K562 (cell line): Measurements from ENCODE around the gene TRIM71. TPM values are rescaled to one million over a fixed set of nuclear protein-coding genes. Genes with fewer than 3 reads are reported as not detected.

Experiments
- ATAC-seq: fragments of 200-7000 bp; cut with Tn5 transposase; 3 replicates; pipeline ENCODE4 v1.9.1; 2020; ENCODE audit warnings: moderate library complexity
- BruUV-seq: library from RNA; stranded (reverse); fragments of 400-500 nt; replicated peaks from 2 replicates; lab custom pipeline; 2021; lab: Mats Ljungman, UMichigan
- CTCF ChIA-PET: fragments of 300-600 bp; formaldehyde crosslinking; extraction: SDS; loops from one replicate; lab custom pipeline; 2021; ENCODE audit warnings: low intra/inter-chr PET ratio; lab: Yijun Ruan, JAX
- POLR2A ChIA-PET: fragments of 300-600, 350-650 bp; sonication (Branson Sonifier 250); formaldehyde crosslinking; extraction: SDS; loops from one replicate; lab custom pipeline; 2021; ENCODE audit warnings: antibody characterized with exemption, inconsistent platforms; lab: Yijun Ruan, JAX
- DNase-seq, 4 experiments: peaks; one replicate each; pipeline versions ENCODE4 v3.0.0 to v3.0.0-alpha.2; 2011 to 2018; ENCODE audit warnings: low spot score in 3 of 4, mixed read lengths in 3 of 4; ENCODE audit errors: extremely low read depth in 1 of 4
- FAIRE-seq: peaks from 2 replicates; lab custom pipeline; 2011; peaks lifted over from hg19 to GRCh38; lab: Jason Lieb, UNC
- H2AFZ ChIP-seq: 2 replicates; pipeline ENCODE4 v1.6.0; 2011; ENCODE audit warnings: low read depth, low read length, control low read depth, inconsistent platforms
- H3K27ac ChIP-seq: fragments of 200-600 bp; 3 replicates; pipeline ENCODE4 v1.8.0; 2011; ENCODE audit warnings: low read depth, mild to moderate bottlenecking, control low read depth, inconsistent platforms, low read length, moderate library complexity, mixed read lengths; ENCODE audit errors: extremely low read depth
- H3K27me3 ChIP-seq, 2 experiments: fragments of 300-600 bp in 1 of 2; 2 replicates in 1 of 2; 3 replicates in 1 of 2; pipeline versions ENCODE4 v1.6.0 to v1.8.0; 2011; ENCODE audit warnings: inconsistent platforms in 2 of 2, low read length in 2 of 2, mild to moderate bottlenecking in 1 of 2, mixed read lengths in 1 of 2, moderate library complexity in 1 of 2; ENCODE audit not compliant: control insufficient read depth in 2 of 2, insufficient read depth in 2 of 2
- H3K36me3 ChIP-seq: fragments of 300-600 bp; 3 replicates; pipeline ENCODE4 v1.8.0; 2011; ENCODE audit warnings: mild to moderate bottlenecking, low read length, inconsistent platforms; ENCODE audit not compliant: control insufficient read depth, insufficient read depth
- H3K4me1 ChIP-seq, 2 experiments: fragments of 200-600 bp in 1 of 2; replicated peaks in 1 of 2; 2 replicates in 1 of 2; 3 replicates in 1 of 2; pipeline versions ENCODE4 v1.5.1 to v1.8.0; 2011; ENCODE audit warnings: inconsistent platforms in 2 of 2, low read length in 2 of 2, mild to moderate bottlenecking in 1 of 2, mixed read lengths in 1 of 2, moderate library complexity in 1 of 2; ENCODE audit not compliant: control insufficient read depth in 2 of 2, insufficient read depth in 2 of 2
- H3K4me2 ChIP-seq: 2 replicates; pipeline ENCODE4 v1.6.1; 2011; ENCODE audit warnings: low read length, control low read depth, inconsistent platforms, mixed read lengths; ENCODE audit not compliant: insufficient read depth
- H3K4me3 ChIP-seq: fragments of 200-600 bp; sonication (generic), shearing (Covaris generic); 2 replicates; pipeline ENCODE4 v1.5.1; 2016; ENCODE audit warnings: control low read depth, inconsistent platforms
- H3K79me2 ChIP-seq: fragments of 200-600 bp; 3 replicates; pipeline ENCODE4 v1.8.0; 2011; ENCODE audit warnings: low read length, inconsistent platforms; ENCODE audit not compliant: control insufficient read depth, insufficient read depth
- H3K9ac ChIP-seq, 2 experiments: 2 replicates each; pipeline versions ENCODE4 v1.6.0 to v1.6.1; 2011; ENCODE audit warnings: low read depth in 2 of 2, low read length in 2 of 2, control low read depth in 1 of 2, inconsistent platforms in 1 of 2, mild to moderate bottlenecking in 1 of 2, mixed read lengths in 1 of 2; ENCODE audit not compliant: insufficient read depth in 1 of 2
- H3K9me1 ChIP-seq: one replicate; pipeline ENCODE4 v1.6.0; 2011; ENCODE audit warnings: inconsistent platforms, mild to moderate bottlenecking, low read length, moderate library complexity; ENCODE audit not compliant: control insufficient read depth, insufficient read depth
- H3K9me3 ChIP-seq: replicated peaks from 2 replicates; pipeline ENCODE4 v1.5.1; 2011; ENCODE audit warnings: low read depth, low read length, inconsistent platforms; ENCODE audit not compliant: control insufficient read depth, insufficient read depth
- H4K20me1 ChIP-seq: replicated peaks from 2 replicates; pipeline ENCODE4 v1.6.1; 2011; ENCODE audit warnings: low read length, inconsistent platforms, mixed read lengths; ENCODE audit not compliant: control insufficient read depth, insufficient read depth
- BRCA1 ChIP-seq, 2 experiments: fragments of 450-650 bp in 1 of 2; sonication (generic) in 1 of 2; formaldehyde crosslinking in 1 of 2; IDR thresholded peaks; 2 replicates each; pipeline versions ENCODE4 v1.5.0 to v1.6.1; 2017 to 2020; ENCODE audit warnings: mild to moderate bottlenecking in 1 of 2, missing genetic modification reagents in 1 of 2
- DDX20 ChIP-seq: fragments of 450-650 bp; IDR thresholded peaks from 2 replicates; pipeline ENCODE4 v1.6.1; 2016; ENCODE audit warnings: missing genetic modification characterization, low read depth, mild to moderate bottlenecking, missing compliant biosample characterization, moderate library complexity
- ETV1 ChIP-seq: fragments of 450-650 bp; conservative IDR thresholded peaks from 2 replicates; pipeline ENCODE4 v1.6.1; 2016; ENCODE audit warnings: missing genetic modification characterization, control low read depth, low read depth, missing compliant biosample characterization
- KAT7 ChIP-seq: sonication (generic); formaldehyde crosslinking; IDR thresholded peaks from 2 replicates; pipeline ENCODE4 v1.8.0; 2022; ENCODE audit warnings: missing genetic modification reagents, mild to moderate bottlenecking, borderline replicate concordance
- SIN3B ChIP-seq: fragments of 450-650 bp; IDR thresholded peaks from 2 replicates; pipeline ENCODE4 v1.6.1; 2017; ENCODE audit warnings: low read depth, mild to moderate bottlenecking, moderate library complexity
- SMC3 ChIP-seq: conservative IDR thresholded peaks from 2 replicates; pipeline ENCODE4 v1.6.1; 2011; ENCODE audit warnings: low read depth, low read length, improper control_type of control experiment; ENCODE audit not compliant: insufficient read depth
- TARDBP ChIP-seq: fragments of 450-650 bp; IDR thresholded peaks from 2 replicates; pipeline ENCODE4 v1.6.1; 2016
- TCF7L2 ChIP-seq: fragments of 150-350 bp; IDR thresholded peaks from 2 replicates; pipeline ENCODE4 v1.6.1; 2016; ENCODE audit warnings: low read depth, mild to moderate bottlenecking, low read length, moderate library complexity
- ZNF134 ChIP-seq: fragments of 250-450 bp; sonication (Bioruptor Pico); conservative IDR thresholded peaks from 2 replicates; pipeline ENCODE4 v1.4.0; 2020
- ZNF584 ChIP-seq: fragments of 200-800 bp; sonication (Bioruptor generic); IDR thresholded peaks from 2 replicates; pipeline ENCODE4 v1.6.1; 2016; ENCODE audit warnings: low read depth, mild to moderate bottlenecking, missing genetic modification characterization, missing compliant biosample characterization
- WGBS: fragments of 100-300 bp; shearing (Covaris generic); methylation state at CpG from one replicate; pipeline ENCODE4 v1.1.6; 2016; ENCODE audit warnings: low coverage, mixed read lengths; ENCODE audit not compliant: insufficient coverage; ENCODE audit errors: missing lambda C conversion rate; 5-methylcytosine and 5-hydroxymethylcytosine counted together
- in situ Hi-C: fragments of 300-500 bp; cut with MboI; formaldehyde crosslinking; loops from 4 replicates; pipeline ENCODE4 v1.15.0; 2018; ENCODE audit warnings: inconsistent platforms, mixed read lengths
- intact Hi-C: fragments of 100-400 bp; cut with micrococcal nuclease; formaldehyde crosslinking; loops from 2 replicates; pipeline ENCODE4 v1.14.2; 2022
- polyA plus RNA-seq, 8 experiments: library from polyadenylated mRNA; depleted of rRNA in 4 of 8; stranded (reverse) in 5 of 8; unstranded in 3 of 8; fragments of >200 nt; fragmentation: Nextera tagmentation in 2 of 8; fragmentation: Illumina TruSeq in 1 of 8; extraction: Ambion mirVana in 2 of 8; extraction: Trizol in 1 of 8; gene quantifications; 2 replicates each; pipeline versions ENCODE4 v1.2.1 to v1.2.3, GENCODE V29; 2011 to 2014; ENCODE audit warnings: inconsistent platforms in 1 of 8, missing spikeins in 1 of 8
- total RNA-seq, 7 experiments: library from RNA; depleted of rRNA in 6 of 7; stranded (reverse); fragments of >200 nt in 6 of 7; fragmentation: Illumina TruSeq in 2 of 7; extraction: Trizol in 2 of 7; gene quantifications; 2 replicates each; pipeline versions ENCODE4 v1.2.1 to v1.2.3, GENCODE V29; 2011 to 2021; ENCODE audit warnings: low replicate concordance in 1 of 7
- TF ChIP-seq, protein P1 (sequence below): sonication (generic); formaldehyde crosslinking; IDR thresholded peaks from 2 replicates; pipeline ENCODE4 v1.8.0; 2023; ENCODE audit warnings: mild to moderate bottlenecking, missing genetic modification reagents
- TF ChIP-seq, protein P2 (sequence below): fragments of 450-650 bp; IDR thresholded peaks from 2 replicates; pipeline ENCODE4 v1.6.1; 2016; ENCODE audit warnings: antibody characterized with exemption
- TF ChIP-seq, protein P3 (sequence below), 2 experiments: fragments of 450-650 bp in 1 of 2; IDR thresholded peaks; 2 replicates each; pipeline ENCODE4 v1.6.1; 2011 to 2017; ENCODE audit warnings: low read depth in 2 of 2, antibody characterized with exemption in 1 of 2, borderline replicate concordance in 1 of 2, low read length in 1 of 2, mild to moderate bottlenecking in 1 of 2, mixed read lengths in 1 of 2; ENCODE audit not compliant: control insufficient read depth in 1 of 2

The TRIM71 gene
- total and polyA plus RNA-seq, 9 of the 15 experiments (the other 6 are each of a cell fraction or from before 2014, with no cell fraction given): 0.04 to 0.11 TPM; not detected in 7

DNA sequence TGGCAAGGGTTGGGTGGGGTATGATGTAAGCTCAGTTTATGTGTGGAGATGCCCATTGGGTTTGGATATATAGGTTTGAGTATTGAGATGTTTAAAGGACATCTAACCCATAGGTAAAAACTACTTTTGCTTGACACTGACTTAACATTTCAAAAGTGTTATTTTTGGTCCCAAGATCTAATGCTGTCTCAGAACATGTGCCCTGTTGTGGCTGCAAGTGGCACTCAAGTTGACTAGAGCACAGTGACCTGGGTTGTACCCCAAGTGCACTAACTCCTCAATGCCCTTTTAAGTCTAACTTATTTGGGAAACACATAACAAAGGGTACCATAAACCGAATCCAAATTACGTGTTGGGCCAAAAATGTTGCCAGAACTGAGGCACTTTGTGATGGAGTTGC, 77.2 kb downstream of the TRIM71 start (continued):
- TF ChIP-seq SIN3B (no peak), ZNF134 (CRISPR knock-in tag) (no peak)
- TF ChIP-seq, protein P1, sequence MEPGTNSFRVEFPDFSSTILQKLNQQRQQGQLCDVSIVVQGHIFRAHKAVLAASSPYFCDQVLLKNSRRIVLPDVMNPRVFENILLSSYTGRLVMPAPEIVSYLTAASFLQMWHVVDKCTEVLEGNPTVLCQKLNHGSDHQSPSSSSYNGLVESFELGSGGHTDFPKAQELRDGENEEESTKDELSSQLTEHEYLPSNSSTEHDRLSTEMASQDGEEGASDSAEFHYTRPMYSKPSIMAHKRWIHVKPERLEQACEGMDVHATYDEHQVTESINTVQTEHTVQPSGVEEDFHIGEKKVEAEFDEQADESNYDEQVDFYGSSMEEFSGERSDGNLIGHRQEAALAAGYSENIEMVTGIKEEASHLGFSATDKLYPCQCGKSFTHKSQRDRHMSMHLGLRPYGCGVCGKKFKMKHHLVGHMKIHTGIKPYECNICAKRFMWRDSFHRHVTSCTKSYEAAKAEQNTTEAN: no peak

DNA sequence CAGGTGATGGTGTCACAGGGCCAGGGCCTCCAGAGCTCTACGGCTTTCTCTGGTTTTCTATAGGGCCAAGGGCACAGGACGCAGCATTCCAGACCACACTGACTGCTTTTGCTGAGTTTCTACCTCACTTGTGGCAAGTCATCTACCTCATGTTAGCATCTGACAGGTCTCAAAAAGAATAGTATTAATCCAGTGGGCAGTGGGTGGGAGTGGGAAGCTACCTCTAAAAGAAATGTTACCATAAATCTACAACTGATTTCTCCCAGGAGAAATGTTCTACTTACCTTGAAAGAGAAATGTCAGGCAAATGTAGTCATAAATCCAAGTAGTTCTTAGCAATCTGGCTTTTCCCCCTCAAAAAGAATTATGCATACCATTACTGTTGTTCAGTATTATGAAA, 77.9 kb downstream of the TRIM71 start:
- H3K9me1 ChIP-seq: no peaks in the 10 kb centered on the region
- no peaks in the 10 kb centered on the region for H4K20me1 ChIP-seq
- in situ Hi-C loops: no loop called here
- POLR2A ChIA-PET: interaction anchor here (1.5 to 1.7 kb wide), 2 partner anchors 11 to 24 kb away, joined by 4 to 6 read pairs; no protein-coding TSS in a partner anchor
- CTCF ChIA-PET: no interaction called here
- no peak overlapping the region for H3K27ac ChIP-seq
- H3K9ac ChIP-seq: no peak overlapping the region
- WGBS: 8% methylated on average over 2 of the region's 2 CpGs
- H3K27me3 ChIP-seq: peaks cover 50 to 80% of the 10 kb centered on the region in 2 experiments
- FAIRE-seq: no peak
- no peak for DNase-seq
- H3K9me3 ChIP-seq: no peaks in the 10 kb centered on the region
- H3K4me1 ChIP-seq: peaks cover 0 to 4% of the 10 kb centered on the region in 2 experiments; a peak in 1 of 5 replicates
- H3K4me2 ChIP-seq: no peak overlapping the region
- intact Hi-C loops: no loop called here
- BruUV-seq: no TSS peak
- H3K4me3 ChIP-seq: no peak overlapping the region
- no peak for TF ChIP-seq ETV1 (tag)
- no peak for TF ChIP-seq TCF7L2
- TF ChIP-seq SMC3: no peak
- TF ChIP-seq KAT7 (CRISPR knock-in tag): no peak
- no peak for TF ChIP-seq ZNF584 (CRISPR knock-in tag)
- TF ChIP-seq, protein P2, sequence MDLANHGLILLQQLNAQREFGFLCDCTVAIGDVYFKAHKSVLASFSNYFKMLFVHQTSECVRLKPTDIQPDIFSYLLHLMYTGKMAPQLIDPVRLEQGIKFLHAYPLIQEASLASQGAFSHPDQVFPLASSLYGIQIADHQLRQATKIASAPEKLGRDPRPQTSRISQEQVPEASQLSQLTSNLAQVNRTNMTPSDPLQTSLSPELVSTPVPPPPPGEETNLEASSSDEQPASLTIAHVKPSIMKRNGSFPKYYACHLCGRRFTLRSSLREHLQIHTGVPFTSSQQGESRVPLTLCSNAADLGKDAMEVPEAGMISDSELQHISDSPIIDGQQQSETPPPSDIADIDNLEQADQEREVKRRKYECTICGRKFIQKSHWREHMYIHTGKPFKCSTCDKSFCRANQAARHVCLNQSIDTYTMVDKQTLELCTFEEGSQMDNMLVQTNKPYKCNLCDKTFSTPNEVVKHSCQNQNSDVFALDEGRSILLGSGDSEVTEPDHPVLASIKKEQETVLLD: no peak
- TF ChIP-seq, protein P3, sequence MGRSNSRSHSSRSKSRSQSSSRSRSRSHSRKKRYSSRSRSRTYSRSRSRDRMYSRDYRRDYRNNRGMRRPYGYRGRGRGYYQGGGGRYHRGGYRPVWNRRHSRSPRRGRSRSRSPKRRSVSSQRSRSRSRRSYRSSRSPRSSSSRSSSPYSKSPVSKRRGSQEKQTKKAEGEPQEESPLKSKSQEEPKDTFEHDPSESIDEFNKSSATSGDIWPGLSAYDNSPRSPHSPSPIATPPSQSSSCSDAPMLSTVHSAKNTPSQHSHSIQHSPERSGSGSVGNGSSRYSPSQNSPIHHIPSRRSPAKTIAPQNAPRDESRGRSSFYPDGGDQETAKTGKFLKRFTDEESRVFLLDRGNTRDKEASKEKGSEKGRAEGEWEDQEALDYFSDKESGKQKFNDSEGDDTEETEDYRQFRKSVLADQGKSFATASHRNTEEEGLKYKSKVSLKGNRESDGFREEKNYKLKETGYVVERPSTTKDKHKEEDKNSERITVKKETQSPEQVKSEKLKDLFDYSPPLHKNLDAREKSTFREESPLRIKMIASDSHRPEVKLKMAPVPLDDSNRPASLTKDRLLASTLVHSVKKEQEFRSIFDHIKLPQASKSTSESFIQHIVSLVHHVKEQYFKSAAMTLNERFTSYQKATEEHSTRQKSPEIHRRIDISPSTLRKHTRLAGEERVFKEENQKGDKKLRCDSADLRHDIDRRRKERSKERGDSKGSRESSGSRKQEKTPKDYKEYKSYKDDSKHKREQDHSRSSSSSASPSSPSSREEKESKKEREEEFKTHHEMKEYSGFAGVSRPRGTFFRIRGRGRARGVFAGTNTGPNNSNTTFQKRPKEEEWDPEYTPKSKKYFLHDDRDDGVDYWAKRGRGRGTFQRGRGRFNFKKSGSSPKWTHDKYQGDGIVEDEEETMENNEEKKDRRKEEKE (IDR thresholded peaks at IDR 0.05; ENCODE audit: borderline replicate concordance in 1 of 2, control insufficient read depth in 1 of 2, low read depth in 2 of 2, low read length in 1 of 2): no peak
- no peak for TF ChIP-seq TARDBP
- TF ChIP-seq BRCA1 (IDR thresholded peaks at IDR 0.05): no peak
- TF ChIP-seq BRCA1 (CRISPR knock-in tag; IDR thresholded peaks at IDR 0.05): no peak
- no peak for TF ChIP-seq DDX20 (tag)
- H2AFZ ChIP-seq: no peak overlapping the region
- no peak for ATAC-seq
- H3K36me3 ChIP-seq: no peaks in the 10 kb centered on the region
- H3K79me2 ChIP-seq: no peaks in the 10 kb centered on the region
